Measurements from ENCODE around the gene TNNI2.

TNNI2 gene

GRCh38 chr11:1821562-1821961 is 17.2 kb upstream of the TNNI2 start:
- DNase-seq (ENCODE audit: low spot score): no peak

- no peak for DNase-seq (ENCODE audit: low spot score)
These were observed 16.0 kb upstream of the TNNI2 start for GRCh38 chr11:1822648-1823375.

- DNase-seq (ENCODE audit: low spot score): no peak
These were observed 15.2 kb upstream of the TNNI2 start for GRCh38 chr11:1823376-1824220.

- no peak for DNase-seq (ENCODE audit: low spot score)
These were observed 14.4 kb upstream of the TNNI2 start for GRCh38 chr11:1824221-1825038.

GRCh38 chr11:1825039-1825740 is 13.6 kb upstream of the TNNI2 start:
- DNase-seq (ENCODE audit: low spot score): no peak

- DNase-seq (ENCODE audit: low spot score): no peak
These were observed 12.9 kb upstream of the TNNI2 start for GRCh38 chr11:1825785-1826451.

GRCh38 chr11:1826552-1827094 is 12.2 kb upstream of the TNNI2 start:
- peak; percentile 65 for DNase-seq (ENCODE audit: low spot score)

- DNase-seq (ENCODE audit: low spot score): peak; percentile 96
These were observed 11.5 kb upstream of the TNNI2 start for GRCh38 chr11:1827095-1827813.

GRCh38 chr11:1827931-1828330 is 10.8 kb upstream of the TNNI2 start:
- no peak for DNase-seq (ENCODE audit: low spot score)

GRCh38 chr11:1828542-1828941 is 10.2 kb upstream of the TNNI2 start:
- no peak for DNase-seq (ENCODE audit: low spot score)

GRCh38 chr11:1829039-1829820 is 9.6 kb upstream of the TNNI2 start:
- peak; percentile 66 for DNase-seq (ENCODE audit: low spot score)

GRCh38 chr11:1830004-1830321 is 8.8 kb upstream of the TNNI2 start:
- DNase-seq (ENCODE audit: low spot score): no peak

- DNase-seq (ENCODE audit: low spot score): no peak
These were observed 8.2 kb upstream of the TNNI2 start for GRCh38 chr11:1830322-1831223.

GRCh38 chr11:1831338-1832210 is 7.2 kb upstream of the TNNI2 start:
- DNase-seq (ENCODE audit: low spot score): no peak

GRCh38 chr11:1832211-1832919 is 6.4 kb upstream of the TNNI2 start:
- DNase-seq (ENCODE audit: low spot score): no peak

- no peak for DNase-seq (ENCODE audit: low spot score)
These were observed 5.9 kb upstream of the TNNI2 start for GRCh38 chr11:1832920-1833295.

- DNase-seq (ENCODE audit: low spot score): no peak
These were observed 4.6 kb upstream of the TNNI2 start for GRCh38 chr11:1834062-1834610.
